Endothelial cell of umbilical vein (primary cell): Measurements from ENCODE around the gene PHOX2B.

Experiments
- POLR2A ChIP-seq: IDR thresholded peaks from 2 replicates; pipeline ENCODE4 v1.6.1; 2012; ENCODE audit warnings: low read depth, mild to moderate bottlenecking, control low read depth, low read length
- TF ChIP-seq, protein P1 (sequence below), 2 donors: IDR thresholded peaks; 1 replicate in 1 of 2; 2 replicates in 1 of 2; pipeline ENCODE4 v1.5.1; 2011; ENCODE audit warnings: low read length in 2 of 2, mild to moderate bottlenecking in 2 of 2, moderate library complexity in 2 of 2, control low read depth in 1 of 2, inconsistent platforms in 1 of 2, low read depth in 1 of 2; ENCODE audit not compliant: insufficient read depth in 1 of 2; ENCODE audit errors: extremely low read depth in 1 of 2

DNA sequence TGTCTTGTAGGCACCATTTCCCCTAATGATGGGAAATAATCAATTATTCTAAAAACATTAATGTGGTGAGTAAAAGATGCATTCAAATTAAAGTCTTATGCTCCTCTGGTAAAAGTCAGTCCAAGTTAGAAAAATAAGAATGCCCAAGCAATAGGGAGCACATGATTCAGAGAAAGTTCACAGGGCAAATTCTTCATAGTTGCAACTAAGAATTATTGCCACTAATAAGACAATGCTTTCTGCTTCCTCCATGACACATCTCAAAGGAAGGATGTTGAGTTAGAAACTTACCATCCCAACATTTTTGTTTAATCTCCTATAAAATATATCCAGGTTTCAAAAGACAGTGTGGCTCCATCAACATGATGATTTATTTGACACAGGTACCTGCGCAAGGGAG, 26.3 kb downstream of the PHOX2B start:
- TF ChIP-seq, protein P1, sequence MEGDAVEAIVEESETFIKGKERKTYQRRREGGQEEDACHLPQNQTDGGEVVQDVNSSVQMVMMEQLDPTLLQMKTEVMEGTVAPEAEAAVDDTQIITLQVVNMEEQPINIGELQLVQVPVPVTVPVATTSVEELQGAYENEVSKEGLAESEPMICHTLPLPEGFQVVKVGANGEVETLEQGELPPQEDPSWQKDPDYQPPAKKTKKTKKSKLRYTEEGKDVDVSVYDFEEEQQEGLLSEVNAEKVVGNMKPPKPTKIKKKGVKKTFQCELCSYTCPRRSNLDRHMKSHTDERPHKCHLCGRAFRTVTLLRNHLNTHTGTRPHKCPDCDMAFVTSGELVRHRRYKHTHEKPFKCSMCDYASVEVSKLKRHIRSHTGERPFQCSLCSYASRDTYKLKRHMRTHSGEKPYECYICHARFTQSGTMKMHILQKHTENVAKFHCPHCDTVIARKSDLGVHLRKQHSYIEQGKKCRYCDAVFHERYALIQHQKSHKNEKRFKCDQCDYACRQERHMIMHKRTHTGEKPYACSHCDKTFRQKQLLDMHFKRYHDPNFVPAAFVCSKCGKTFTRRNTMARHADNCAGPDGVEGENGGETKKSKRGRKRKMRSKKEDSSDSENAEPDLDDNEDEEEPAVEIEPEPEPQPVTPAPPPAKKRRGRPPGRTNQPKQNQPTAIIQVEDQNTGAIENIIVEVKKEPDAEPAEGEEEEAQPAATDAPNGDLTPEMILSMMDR (IDR thresholded peaks at IDR 0.05; ENCODE audit: extremely low read depth in 1 of 2, insufficient read depth in 1 of 2, low read depth in 1 of 2, low read length in 2 of 2) = no peak
- no peak for TF ChIP-seq POLR2A
